H9 (cell line): ENCODE results near the gene HTRA3. TPM values are rescaled to one million over a fixed set of nuclear protein-coding genes. Genes with fewer than 3 reads are reported as not detected.

ENCODE experiments used
- DNase-seq: peaks from one replicate; pipeline ENCODE4 v3.0.0-alpha.2; 2017
- H2AFZ ChIP-seq: one replicate; pipeline ENCODE4 v1.6.1; 2013; ENCODE audit warnings: mild to moderate bottlenecking, low read length, control low read depth, moderate library complexity
- H2AK5ac ChIP-seq: 2 replicates; pipeline ENCODE4 v1.6.1; 2013; ENCODE audit warnings: low read length, control low read depth, mixed read lengths; ENCODE audit not compliant: insufficient read length
- H2BK120ac ChIP-seq: one replicate; pipeline ENCODE4 v1.6.1; 2013; ENCODE audit warnings: low read depth, mild to moderate bottlenecking, low read length, control low read depth, inconsistent platforms; ENCODE audit not compliant: poor library complexity, severe bottlenecking
- H2BK12ac ChIP-seq: 2 replicates; pipeline ENCODE4 v1.6.1; 2013; ENCODE audit warnings: low read length, control low read depth, mixed read lengths, low read depth; ENCODE audit not compliant: insufficient read length
- H2BK15ac ChIP-seq: 2 replicates; pipeline ENCODE4 v1.6.1; 2013; ENCODE audit warnings: low read depth, low read length, control low read depth
- H2BK20ac ChIP-seq: one replicate; pipeline ENCODE4 v1.6.1; 2013; ENCODE audit warnings: low read depth, mild to moderate bottlenecking, low read length, control low read depth, inconsistent platforms; ENCODE audit not compliant: poor library complexity, severe bottlenecking
- H2BK5ac ChIP-seq: 2 replicates; pipeline ENCODE4 v1.6.1; 2013; ENCODE audit warnings: low read length, control low read depth, mixed read lengths; ENCODE audit not compliant: insufficient read length
- H3K14ac ChIP-seq: 2 replicates; pipeline ENCODE4 v1.6.1; 2013; ENCODE audit warnings: low read length, control low read depth; ENCODE audit not compliant: insufficient read depth
- H3K18ac ChIP-seq: 2 replicates; pipeline ENCODE4 v1.6.1; 2013; ENCODE audit warnings: low read depth, mild to moderate bottlenecking, mixed read lengths, low read length, control low read depth; ENCODE audit not compliant: insufficient read length
- H3K23ac ChIP-seq: 2 replicates; pipeline ENCODE4 v1.6.1; 2013; ENCODE audit warnings: low read length, control low read depth, mixed read lengths, low read depth; ENCODE audit not compliant: insufficient read length
- H3K23me2 ChIP-seq: 2 replicates; pipeline ENCODE4 v1.6.1; 2013; ENCODE audit warnings: low read depth, mild to moderate bottlenecking, mixed read lengths, low read length, control low read depth; ENCODE audit not compliant: insufficient read length, poor library complexity, severe bottlenecking
- H3K27ac ChIP-seq: 2 replicates; pipeline ENCODE4 v1.5.1; 2013; ENCODE audit warnings: low read length, control low read depth, mixed read lengths, low read depth; ENCODE audit not compliant: insufficient read length
- H3K27me3 ChIP-seq: 2 replicates; pipeline ENCODE4 v1.6.1; 2013; ENCODE audit warnings: low read length, control low read depth, inconsistent platforms; ENCODE audit not compliant: insufficient read depth
- H3K4ac ChIP-seq: 2 replicates; pipeline ENCODE4 v1.6.1; 2013; ENCODE audit warnings: low read depth, mild to moderate bottlenecking, control low read depth, inconsistent platforms, low read length, moderate library complexity
- H3K4me1 ChIP-seq: 2 replicates; pipeline ENCODE4 v1.6.1; 2013; ENCODE audit warnings: low read length, control low read depth, inconsistent platforms; ENCODE audit not compliant: insufficient read depth
- H3K4me2 ChIP-seq: 2 replicates; pipeline ENCODE4 v1.6.1; 2013; ENCODE audit warnings: low read length, control low read depth, mixed read lengths; ENCODE audit not compliant: insufficient read length, insufficient read depth
- H3K56ac ChIP-seq: 2 replicates; pipeline ENCODE4 v1.6.1; 2013; ENCODE audit warnings: low read depth, mild to moderate bottlenecking, mixed read lengths, low read length, control low read depth; ENCODE audit not compliant: insufficient read length
- H3K79me1 ChIP-seq: 2 replicates; pipeline ENCODE4 v1.6.1; 2013; ENCODE audit warnings: low read depth, mild to moderate bottlenecking, moderate library complexity, low read length, control low read depth, inconsistent platforms; ENCODE audit not compliant: insufficient read depth, poor library complexity, severe bottlenecking
- H3K79me2 ChIP-seq: 2 replicates; pipeline ENCODE4 v1.6.1; 2013; ENCODE audit warnings: low read length, control low read depth, inconsistent platforms; ENCODE audit not compliant: insufficient read depth
- H3K9ac ChIP-seq: 2 replicates; pipeline ENCODE4 v1.6.1; 2013; ENCODE audit warnings: low read length, control low read depth, mixed read lengths; ENCODE audit not compliant: insufficient read length; ENCODE audit errors: extremely low read depth
- H3K9me3 ChIP-seq: one replicate; pipeline ENCODE4 v1.6.1; 2013; ENCODE audit warnings: low read depth, low read length, inconsistent platforms; ENCODE audit not compliant: control insufficient read depth
- H3T11ph ChIP-seq: one replicate; pipeline ENCODE4 v1.6.1; 2013; ENCODE audit warnings: mild to moderate bottlenecking, low read length, control low read depth, inconsistent platforms
- H4K20me1 ChIP-seq: one replicate; pipeline ENCODE4 v1.6.1; 2013; ENCODE audit not compliant: control insufficient read depth, insufficient read length, insufficient read depth
- H4K5ac ChIP-seq: 2 replicates; pipeline ENCODE4 v1.6.1; 2013; ENCODE audit warnings: low read depth, mild to moderate bottlenecking, mixed read lengths, low read length, control low read depth; ENCODE audit not compliant: insufficient read length
- H4K8ac ChIP-seq: replicated peaks from 2 replicates; pipeline ENCODE4 v1.6.1; 2013; ENCODE audit warnings: low read length, control low read depth, mixed read lengths, low read depth; ENCODE audit not compliant: insufficient read length
- H4K91ac ChIP-seq: 2 replicates; pipeline ENCODE4 v1.6.1; 2013; ENCODE audit warnings: low read depth, mild to moderate bottlenecking, moderate library complexity, mixed read lengths, low read length, control low read depth; ENCODE audit not compliant: insufficient read length
- H3K27ac Mint-ChIP-seq, 3 experiments: 2 replicates in 2 of 3; 3 replicates in 1 of 3; pipeline ENCODE4 v1.8.0; 2020 to 2021; ENCODE audit warnings: mixed read lengths in 3 of 3, mild to moderate bottlenecking in 1 of 3, moderate library complexity in 1 of 3
- H3K27me3 Mint-ChIP-seq: 2 replicates; pipeline ENCODE4 v1.8.0; 2021; ENCODE audit warnings: low read depth, mild to moderate bottlenecking, moderate library complexity, mixed read lengths
- H3K36me3 Mint-ChIP-seq, 3 experiments: 2 replicates in 2 of 3; 3 replicates in 1 of 3; pipeline ENCODE4 v1.8.0; 2020 to 2021; ENCODE audit warnings: low read depth in 3 of 3, mixed read lengths in 3 of 3; ENCODE audit not compliant: insufficient read depth in 1 of 3
- H3K4me1 Mint-ChIP-seq, 2 experiments: 2 replicates each; pipeline ENCODE4 v1.8.0; 2020; ENCODE audit warnings: mixed read lengths in 2 of 2
- H3K4me3 Mint-ChIP-seq, 2 experiments: 2 replicates in 1 of 2; 3 replicates in 1 of 2; pipeline ENCODE4 v1.8.0; 2020 to 2021; ENCODE audit warnings: mild to moderate bottlenecking in 2 of 2, mixed read lengths in 2 of 2, moderate library complexity in 1 of 2
- H3K9me3 Mint-ChIP-seq, 2 experiments: 2 replicates in 1 of 2; 3 replicates in 1 of 2; pipeline ENCODE4 v1.8.0; 2020; ENCODE audit warnings: mild to moderate bottlenecking in 2 of 2, mixed read lengths in 2 of 2, moderate library complexity in 1 of 2
- WGBS: extraction: QIAGEN DNeasy Blood & Tissue Kit; methylation state at CpG from one replicate; pipeline ENCODE4 v1.1.7; 2013; ENCODE audit warnings: missing lambda C conversion rate, low lambda C conversion rate, mixed read lengths; ENCODE audit not compliant: insufficient read length; ENCODE audit errors: extremely low coverage; 5-methylcytosine and 5-hydroxymethylcytosine counted together
- total RNA-seq: library from RNA; stranded (reverse); gene quantifications from 2 replicates; pipeline ENCODE4 v1.2.1, GENCODE V29; 2021
- TF ChIP-seq, protein P1 (sequence below): fragments of 200-600 bp; sonication (generic); conservative IDR thresholded peaks from 3 replicates; pipeline ENCODE4 v1.8.0; 2021; ENCODE audit warnings: antibody characterized with exemption, mild to moderate bottlenecking

The HTRA3 gene
- total RNA-seq, 1 experiment from 2014 or later = 3.0 TPM

- WGBS = no CpG with 5 or more reads among the region's 10 CpGs
Measured at GRCh38 chr4:8310306-8310705, 40.8 kb downstream of the HTRA3 start.

More at GRCh38 chr4:8310306-8310705, 40.8 kb downstream of the HTRA3 start:
- Mint-ChIP-seq H3K9me3 (peaks cover 3 to 7% of the 10 kb centered on the region in 2 experiments; a peak in 3 of 5 replicates), H3K27ac (0 out of 7 replicates have a peak overlapping the region, but pooled peaks of 1 of the 3 experiments have one; percentile 40), H3K4me1 (peaks cover 9 to 13% of the 10 kb centered on the region in 2 experiments), H3K4me3 (no peak overlapping the region; a peak in 1 of 5 replicates), H3K36me3 (no peaks in the 10 kb centered on the region), H3K27me3 (peaks cover 26% of the 10 kb centered on the region)
- Histone ChIP-seq H3K4me1 (no peaks in the 10 kb centered on the region), H3K23ac (no peak overlapping the region), H3K14ac (no peak overlapping the region), H3T11ph (no peak overlapping the region), H3K4me2 (no peak overlapping the region), H4K20me1 (no peaks in the 10 kb centered on the region), H3K56ac (no peak overlapping the region), H2BK120ac (no peak overlapping the region), H3K9ac (no peak overlapping the region), H3K9me3 (no peaks in the 10 kb centered on the region), H4K8ac (no peak overlapping the region), H3K27me3 (no peaks in the 10 kb centered on the region), H2BK12ac (no peak overlapping the region), H3K18ac (no peak overlapping the region), H2BK15ac (no peak overlapping the region), H3K4ac (no peak overlapping the region), H3K23me2 (no peaks in the 10 kb centered on the region), H4K91ac (no peak overlapping the region), H3K79me1 (no peaks in the 10 kb centered on the region), H2AK5ac (no peak overlapping the region), H2BK20ac (no peak overlapping the region), H3K27ac (no peak overlapping the region), H4K5ac (no peak overlapping the region), H2AFZ (no peak overlapping the region), H3K79me2 (no peaks in the 10 kb centered on the region), H2BK5ac (no peak overlapping the region)
- no peak for DNase-seq
- TF ChIP-seq, protein P1, sequence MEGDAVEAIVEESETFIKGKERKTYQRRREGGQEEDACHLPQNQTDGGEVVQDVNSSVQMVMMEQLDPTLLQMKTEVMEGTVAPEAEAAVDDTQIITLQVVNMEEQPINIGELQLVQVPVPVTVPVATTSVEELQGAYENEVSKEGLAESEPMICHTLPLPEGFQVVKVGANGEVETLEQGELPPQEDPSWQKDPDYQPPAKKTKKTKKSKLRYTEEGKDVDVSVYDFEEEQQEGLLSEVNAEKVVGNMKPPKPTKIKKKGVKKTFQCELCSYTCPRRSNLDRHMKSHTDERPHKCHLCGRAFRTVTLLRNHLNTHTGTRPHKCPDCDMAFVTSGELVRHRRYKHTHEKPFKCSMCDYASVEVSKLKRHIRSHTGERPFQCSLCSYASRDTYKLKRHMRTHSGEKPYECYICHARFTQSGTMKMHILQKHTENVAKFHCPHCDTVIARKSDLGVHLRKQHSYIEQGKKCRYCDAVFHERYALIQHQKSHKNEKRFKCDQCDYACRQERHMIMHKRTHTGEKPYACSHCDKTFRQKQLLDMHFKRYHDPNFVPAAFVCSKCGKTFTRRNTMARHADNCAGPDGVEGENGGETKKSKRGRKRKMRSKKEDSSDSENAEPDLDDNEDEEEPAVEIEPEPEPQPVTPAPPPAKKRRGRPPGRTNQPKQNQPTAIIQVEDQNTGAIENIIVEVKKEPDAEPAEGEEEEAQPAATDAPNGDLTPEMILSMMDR = no peak
